NCI-H2171 treated with DMSO at 0.1 percent for 48 hours (cell line): ENCODE data around the gene OR4D2.
A peak's percentile ranks its signal among the peaks of the same experiment; 100 is the strongest.

Source experiments
- DNase-seq: peaks from one replicate; lab custom pipeline; 2025; lab: John Stamatoyannopoulos, UW

OR4D2 gene

DNA sequence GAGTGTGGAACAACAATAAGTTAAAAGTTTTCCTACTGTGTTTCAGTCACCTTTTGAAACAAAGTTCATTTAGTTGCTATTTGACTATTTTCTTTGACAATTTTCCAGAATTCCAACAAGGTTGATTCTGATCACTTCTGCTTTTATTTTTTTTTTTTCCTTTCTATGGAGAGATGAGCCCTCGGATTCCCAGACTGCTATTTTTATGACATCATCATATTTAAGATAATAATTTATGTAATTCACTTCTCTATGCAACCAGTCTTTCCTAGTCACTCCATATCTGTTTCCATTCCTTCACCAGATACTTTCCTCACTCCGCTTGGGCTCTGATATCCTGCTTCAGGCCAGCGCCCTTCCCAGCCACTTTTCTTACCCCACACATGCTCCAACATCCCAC is 8.1 kb downstream of the OR4D2 start:
- no peak for DNase-seq

DNA sequence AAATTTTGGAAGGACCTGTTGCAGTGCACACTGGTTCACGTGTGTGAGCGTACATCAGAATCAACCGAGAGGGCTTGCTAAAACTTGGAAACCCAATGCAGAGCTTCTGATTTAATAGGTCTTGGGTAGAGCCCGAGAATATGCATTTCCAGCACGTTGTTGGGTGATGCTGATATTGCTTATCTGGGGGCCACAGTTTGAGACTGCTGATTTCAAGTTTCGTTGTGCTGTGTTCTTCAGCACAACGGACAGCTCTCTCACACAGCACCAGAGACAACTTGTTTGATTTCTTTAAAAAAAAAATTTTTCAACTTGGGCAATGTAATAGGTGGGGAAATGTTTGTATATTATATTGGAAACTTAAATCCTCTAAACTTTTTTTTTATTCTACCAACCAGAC is 9.4 kb downstream of the OR4D2 start:
- DNase-seq = no peak

DNA sequence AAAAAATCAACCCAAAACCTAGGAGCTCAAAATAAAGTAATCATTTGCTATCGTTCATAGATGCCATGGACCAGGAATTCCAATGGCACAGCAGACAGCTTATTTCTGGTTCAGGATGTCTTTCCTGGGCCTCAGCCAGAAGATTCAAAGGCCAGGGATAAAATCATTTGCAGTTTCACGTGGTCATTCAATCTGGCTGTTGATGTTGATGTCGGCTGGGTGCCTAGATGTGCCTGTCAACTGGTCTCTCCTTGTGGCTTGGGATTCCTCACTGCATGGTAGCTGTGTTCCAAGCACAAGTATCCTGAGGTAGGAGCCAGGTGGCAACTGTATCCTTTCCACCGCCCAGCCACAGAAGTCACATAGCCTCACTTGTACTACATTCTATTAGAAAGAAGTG is 15.0 kb downstream of the OR4D2 start:
- no peak for DNase-seq

DNA sequence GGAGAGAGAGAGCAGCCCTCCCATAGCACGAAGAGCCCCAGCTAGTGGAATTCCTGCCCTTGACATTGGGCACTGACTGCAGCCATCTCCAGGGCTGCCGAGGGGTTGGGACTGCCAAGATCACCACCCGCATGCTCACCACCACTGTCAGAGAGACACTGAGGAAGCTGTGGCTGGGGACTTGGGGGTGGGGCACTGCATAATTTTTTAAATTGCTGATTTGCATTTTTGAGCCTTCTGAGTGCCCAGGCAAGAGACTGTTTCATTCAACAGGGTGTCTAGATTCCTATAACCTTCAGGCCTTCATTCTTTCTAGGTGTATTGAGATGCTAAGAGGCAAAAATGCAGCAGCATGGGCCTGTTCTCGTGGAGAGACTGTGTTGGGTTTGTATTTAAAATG is 16.7 kb downstream of the OR4D2 start:
- DNase-seq = no peak

DNA sequence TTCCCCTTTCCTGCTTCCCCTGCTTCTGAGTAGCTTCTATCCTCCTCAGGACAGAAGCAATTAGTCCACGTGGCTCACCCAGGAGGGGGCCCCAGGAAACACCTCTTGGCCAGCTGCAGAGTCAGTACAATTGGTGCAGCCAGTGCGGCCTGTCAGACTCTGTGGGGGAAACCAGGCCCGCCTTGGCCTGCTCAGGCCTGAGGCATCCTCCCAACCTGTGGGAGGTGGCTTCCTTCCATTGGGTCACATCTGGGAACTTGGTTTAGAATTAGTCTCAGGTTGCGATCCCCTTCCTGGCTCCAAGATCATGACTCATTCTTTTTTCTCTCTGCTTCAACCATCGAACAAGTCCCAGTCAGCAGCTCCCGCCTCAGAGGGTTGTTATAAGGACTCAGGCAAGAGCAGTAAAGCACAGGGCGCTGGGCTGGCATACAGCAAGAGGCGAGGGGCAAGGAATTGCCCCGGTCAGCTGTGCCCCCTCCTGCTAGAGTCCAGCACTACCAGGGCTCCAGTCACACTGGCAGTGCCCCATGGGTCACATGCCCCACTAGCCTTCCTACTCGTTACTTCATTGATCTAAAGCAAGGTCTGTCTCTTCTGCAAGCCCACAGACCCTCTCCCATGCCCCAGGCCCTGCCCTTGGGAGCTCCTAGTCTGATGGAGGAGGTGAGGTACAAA is 17.7 kb downstream of the OR4D2 start:
- DNase-seq = peak; percentile 23

DNA sequence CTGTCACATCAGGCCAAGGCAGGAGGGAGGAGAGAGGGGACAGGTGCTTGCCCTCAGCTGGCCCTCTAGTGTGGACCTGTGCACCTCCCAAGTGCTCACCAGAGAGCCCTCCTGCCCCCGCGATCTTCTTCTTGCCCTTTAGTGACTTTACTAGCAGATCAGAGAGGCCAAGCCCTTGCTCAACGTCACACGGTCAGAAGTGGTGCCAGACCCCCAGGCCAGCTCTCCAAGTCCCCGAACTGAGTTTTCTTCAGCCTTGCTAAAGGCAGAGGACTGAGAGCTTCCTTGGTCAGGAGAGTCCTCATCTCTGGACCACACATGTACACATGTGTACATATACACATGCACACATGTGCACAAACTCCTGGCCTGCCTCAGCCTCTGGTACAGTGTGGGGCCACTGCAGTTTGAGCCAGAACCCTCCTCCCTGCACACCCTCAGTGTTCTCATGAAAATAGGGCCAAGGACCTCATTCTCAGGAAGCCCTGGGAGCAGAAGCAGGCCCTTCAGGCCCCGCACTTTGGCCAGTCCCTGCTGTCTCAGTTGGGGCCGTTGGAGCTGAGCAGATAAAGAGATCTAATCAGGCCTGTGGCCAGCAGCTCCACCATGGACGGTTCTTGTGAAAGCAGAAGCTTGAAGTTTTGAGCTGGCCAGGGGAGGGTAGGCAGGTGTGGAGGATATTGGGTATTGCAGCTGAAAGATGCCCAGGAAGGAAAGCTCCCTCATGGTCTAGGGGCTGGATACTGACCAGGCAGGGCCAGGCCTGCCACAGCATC is 18.4 kb downstream of the OR4D2 start:
- no peak for DNase-seq

DNA sequence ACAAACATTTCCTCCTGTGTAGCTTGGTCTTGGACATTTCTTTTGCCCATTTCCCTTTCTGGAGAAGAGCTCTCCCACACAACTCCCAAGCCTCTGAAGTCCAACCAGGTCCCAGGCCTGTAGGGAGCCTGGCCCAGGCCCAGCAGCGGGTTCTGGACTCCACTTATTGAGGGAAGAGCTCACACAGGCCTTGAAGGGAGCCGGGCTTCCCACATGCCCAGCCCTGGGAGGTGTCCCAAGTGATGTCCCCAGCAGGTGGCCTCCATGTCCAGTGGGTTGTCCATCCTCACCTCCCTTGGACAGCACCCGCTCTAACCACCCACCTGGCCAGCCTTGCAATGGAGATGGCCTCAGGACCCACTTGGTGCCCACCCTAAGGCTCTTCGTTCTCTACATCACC is 19.8 kb downstream of the OR4D2 start:
- no peak for DNase-seq

DNA sequence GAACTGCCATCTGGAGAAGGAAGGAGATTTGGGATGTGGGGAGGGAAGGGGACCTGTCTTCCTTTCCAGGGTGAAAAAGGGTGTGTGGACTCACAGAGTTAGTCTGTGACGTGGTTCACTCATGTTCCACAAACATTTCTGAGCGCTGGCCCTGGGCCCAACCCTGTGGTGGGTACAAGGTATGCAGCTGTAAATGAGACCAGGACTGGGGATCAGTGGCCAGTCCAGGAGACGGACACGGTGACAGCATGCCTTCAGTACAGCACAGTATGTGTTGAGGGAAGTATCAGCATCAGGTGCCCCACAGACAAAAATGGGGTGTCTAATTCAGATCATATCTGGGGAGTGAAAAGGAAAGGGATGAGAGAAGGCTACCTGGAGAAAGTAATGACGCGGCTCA is 20.3 kb downstream of the OR4D2 start:
- DNase-seq = no peak

DNA sequence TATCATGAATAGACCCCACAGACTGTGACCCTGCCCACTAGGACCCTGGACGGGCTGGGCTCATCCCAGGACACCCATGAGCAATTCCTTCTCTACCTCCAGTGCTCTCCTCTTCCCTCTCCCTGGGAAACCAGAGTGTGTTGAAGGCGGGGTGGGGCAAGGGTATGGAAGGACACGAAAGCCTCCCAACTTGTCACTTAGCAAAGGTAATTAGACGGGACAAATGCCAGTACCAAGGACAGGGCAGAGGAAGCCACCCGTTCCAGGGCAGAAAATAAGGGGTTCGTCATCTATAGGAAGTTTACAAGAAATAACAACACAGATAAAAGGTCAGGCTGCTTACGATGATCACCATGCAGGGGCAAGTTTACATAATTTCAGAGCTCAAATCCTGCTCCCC is 20.9 kb downstream of the OR4D2 start:
- no peak for DNase-seq

DNA sequence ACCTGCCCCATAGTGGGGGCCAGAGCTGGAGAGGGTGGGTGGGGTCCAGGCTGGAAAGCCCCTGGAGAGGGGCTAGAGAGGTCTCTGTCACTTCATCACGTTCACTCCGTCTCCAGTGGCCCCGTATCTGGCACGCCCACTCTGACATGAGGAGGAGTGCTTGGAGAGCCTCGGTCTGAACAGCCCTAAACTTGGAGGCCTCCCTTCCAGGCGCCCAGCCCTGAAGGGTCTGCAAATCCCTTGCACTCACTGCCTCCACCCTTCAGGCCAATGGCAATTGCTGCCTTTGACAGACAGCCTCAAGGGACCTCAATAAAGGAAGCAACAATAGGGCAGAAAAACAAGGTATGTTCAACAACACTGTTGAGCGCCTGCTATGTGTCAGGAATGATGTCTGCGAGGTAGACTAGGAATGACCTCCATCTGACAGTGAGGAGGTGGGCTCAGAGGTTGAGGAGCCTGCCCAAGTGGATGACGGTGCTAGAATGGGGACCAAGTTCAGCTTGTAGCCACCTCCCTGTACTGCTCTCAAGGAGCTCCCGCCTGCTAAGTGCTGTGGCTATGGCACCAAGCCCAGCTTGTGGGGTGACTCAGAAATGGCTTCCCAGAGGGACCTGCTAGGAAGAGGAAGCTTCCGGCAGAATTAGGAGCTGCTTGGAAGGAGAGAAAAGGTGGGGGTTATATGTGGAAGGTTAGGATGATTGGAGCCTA is 22.8 kb downstream of the OR4D2 start:
- DNase-seq = peak; percentile 56

DNA sequence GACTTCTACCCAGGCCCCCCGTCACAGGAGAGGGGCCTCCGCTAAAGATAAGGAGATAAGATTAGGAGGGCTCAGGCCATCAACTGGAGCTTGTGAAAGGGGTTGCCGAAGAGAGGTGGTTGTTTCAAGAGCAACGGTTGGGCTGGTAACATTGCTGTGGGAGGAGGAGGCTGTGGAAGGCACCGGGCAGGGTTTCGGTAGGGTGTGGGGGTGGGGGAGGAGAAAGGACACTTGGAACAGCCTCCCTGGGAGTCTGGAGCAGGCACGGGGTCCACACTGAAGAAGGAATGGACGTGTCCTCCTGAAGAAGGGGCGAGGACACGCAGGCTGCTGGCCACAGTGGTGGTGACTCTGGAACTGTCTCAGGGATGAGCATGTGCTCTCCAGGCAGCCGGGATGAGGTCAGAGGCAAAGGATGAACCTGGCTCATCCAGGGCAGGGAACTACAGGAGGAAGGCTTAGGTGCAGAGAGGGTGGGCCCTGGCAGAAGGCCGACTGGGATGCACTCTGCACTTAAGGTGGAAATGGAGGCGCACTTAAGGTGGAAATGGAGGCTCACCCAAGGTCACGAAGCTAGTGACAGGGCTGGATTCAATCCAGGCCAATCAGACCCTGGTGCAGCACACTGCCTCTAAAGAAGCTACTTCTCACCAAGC is 24.6 kb downstream of the OR4D2 start:
- peak; percentile 18 for DNase-seq

DNA sequence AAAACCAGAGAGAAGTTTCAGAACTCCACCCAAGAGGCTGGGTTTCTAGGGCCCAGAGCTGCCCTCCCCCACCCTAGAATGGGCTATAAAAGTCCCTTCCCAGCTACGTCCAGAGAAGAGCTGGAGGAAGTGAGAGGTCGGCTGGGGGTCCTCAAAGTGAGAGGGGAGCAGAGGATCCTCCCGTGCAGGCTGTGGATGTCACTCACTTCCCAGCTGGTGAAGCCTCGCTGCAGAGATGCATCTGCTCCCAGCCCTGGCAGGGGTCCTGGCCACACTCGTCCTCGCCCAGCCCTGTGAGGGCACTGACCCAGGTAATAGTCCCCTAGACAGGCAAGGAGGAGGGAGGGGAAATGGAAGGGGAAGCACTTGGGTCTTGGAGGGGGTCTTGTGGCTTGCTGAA is 25.8 kb downstream of the OR4D2 start, which contains the start of gene EPX:
Gene EPX (plus strand): TSS at position 115 of the 400 bp plus-strand sequence. CDS start 121 bp downstream, at position 236.
- DNase-seq = no peak

DNA sequence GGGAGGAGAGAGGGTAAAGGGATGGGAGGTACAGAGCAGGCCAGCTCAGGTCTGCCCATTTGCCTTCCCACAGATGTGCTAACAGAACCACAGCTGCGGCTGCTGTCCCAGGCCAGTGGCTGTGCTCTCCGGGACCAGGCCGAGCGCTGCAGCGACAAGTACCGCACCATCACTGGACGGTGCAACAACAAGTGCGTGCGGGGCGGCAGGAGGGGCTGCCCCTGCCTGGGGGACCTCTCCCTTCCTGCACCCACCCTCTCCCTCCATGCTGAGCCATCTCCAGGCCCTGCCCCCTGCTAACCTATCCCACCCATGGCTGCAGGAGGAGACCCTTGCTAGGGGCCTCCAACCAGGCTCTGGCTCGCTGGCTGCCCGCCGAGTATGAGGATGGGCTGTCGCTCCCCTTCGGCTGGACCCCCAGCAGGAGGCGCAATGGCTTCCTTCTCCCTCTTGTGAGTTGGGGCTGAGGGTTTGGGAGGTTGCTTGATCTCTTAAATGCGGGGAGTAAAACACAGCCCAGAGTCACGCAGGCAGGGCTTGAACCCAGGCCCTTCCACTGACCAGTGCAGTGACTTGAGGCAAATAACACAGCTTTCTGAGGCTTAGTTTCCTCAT is 27.0 kb downstream of the OR4D2 start:
- no peak for DNase-seq

DNA sequence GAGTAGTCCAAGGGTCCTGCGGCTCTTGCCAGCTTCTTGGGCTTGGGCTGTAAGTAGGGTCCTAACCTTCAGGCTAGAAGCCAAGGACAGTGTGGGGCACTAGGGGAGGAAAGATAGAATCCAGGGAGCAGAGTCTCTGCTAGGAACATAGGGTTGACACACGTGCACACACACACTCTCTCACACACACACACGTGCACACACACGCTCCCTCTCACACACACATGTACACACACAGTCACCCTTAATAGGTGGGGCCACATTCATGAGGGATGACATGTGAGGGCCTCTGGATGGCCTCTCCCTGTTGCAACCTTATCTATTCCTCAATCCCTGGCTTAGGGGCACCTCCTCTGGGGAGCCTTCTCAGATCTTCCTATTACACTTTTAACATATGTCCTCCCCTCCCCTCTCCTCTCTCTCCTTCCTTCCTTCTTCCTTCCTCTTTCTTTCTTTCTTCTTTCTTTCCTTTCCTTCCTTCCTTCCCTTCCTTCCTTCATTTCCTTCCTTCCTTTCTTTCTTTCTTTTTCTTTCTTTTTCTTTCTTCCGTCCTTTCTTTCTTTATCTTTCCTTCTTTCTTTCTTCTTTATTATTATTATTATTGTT is 28.8 kb downstream of the OR4D2 start:
- no peak for DNase-seq

DNA sequence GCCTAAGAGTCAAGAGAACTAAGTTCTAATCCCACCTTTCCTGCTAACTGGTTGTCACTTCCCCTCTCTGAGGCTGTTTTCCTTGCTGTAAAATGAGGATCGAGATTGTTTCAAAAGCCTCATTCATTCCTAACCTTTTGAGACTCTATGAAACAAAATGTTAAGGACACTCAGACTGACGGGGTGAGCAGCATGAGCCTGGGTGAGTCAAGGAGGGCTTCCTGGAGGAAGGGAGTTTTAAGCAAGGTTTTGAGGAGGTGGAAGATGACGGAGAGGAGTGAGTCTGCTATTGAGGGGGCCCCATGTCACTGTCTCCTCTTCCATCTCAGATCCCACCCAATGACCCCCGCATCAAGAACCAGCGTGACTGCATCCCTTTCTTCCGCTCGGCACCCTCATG is 29.8 kb downstream of the OR4D2 start:
- no peak for DNase-seq

DNA sequence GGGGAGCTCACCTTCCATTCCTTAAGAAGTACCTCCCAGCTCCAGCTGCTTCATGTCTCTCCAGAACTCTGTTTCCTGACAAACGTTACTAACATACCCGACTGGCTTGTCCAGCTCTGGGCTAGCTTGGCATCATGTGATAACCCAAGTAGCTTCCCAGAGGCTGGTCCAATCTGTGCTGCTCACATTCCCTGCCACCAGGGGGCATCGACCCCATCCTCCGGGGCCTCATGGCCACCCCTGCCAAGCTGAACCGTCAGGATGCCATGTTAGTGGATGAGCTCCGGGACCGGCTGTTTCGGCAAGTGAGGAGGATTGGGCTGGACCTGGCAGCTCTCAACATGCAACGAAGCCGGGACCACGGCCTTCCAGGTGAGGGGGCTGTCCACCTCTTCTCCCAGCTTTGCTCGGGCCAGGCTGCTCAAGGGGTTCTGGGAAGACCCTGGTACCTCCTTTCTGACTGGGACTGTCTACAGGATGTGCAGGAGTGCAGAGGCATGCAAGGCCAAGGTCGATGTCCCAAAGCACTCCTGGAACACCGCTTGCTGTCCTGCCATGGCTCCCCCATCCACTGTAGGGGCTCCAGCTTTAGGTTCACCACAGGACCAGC is 33.3 kb downstream of the OR4D2 start:
- DNase-seq = peak; percentile 35

DNA sequence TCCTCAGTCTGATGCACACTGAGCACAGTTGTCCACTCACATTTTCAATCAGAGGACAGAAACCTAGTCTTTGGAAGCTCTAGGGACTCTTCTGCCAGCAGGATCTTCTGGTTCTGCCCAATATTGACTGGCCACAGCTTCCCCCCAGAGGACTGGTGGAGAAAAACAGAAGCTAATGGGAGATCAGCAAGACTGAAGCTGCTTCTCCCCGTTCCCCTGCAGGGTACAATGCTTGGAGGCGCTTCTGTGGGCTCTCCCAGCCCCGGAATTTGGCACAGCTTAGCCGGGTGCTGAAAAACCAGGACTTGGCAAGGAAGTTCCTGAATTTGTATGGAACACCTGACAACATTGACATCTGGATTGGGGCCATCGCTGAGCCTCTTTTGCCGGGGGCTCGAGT is 36.1 kb downstream of the OR4D2 start:
- DNase-seq = no peak

DNA sequence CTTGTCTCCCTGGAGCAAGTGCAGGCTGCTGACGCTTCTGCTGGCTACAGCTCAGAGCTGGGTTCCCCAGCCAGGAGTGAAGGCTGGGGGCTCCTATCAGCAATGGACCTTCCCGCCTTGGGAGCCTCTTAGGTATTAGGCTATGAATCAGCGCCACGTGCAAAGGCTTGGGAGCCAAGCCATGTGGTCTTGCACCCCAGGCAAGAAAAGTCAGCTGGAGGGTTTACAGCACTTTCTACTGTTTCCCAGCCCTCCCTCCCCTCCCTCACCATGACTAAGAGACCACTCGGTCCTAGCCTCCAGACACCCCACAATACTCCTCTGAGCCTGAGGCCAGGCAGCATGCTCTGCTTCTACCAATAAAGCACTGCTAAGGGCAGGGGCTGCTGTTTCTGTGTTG is 38.0 kb downstream of the OR4D2 start:
- no peak for DNase-seq

DNA sequence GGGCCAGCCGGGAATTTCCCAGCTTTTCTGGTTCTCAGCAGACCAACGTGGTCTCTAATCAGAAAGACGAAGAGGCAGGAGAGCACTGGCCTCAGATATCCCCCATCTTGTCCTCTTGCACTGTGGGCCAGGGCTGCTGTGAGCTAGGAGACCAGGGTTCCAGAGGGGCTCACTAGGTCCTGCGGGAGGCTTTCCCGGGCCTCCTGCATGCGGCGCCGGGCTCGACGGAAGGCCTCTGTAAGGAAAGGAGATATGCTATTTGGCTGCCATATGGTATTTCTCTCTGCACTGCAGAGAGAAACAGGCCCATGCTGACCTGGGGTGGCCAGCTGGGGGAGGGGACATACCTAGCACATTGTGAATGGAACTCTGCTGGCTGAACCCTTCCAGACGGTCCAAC is 39.2 kb downstream of the OR4D2 start:
- DNase-seq = no peak

DNA sequence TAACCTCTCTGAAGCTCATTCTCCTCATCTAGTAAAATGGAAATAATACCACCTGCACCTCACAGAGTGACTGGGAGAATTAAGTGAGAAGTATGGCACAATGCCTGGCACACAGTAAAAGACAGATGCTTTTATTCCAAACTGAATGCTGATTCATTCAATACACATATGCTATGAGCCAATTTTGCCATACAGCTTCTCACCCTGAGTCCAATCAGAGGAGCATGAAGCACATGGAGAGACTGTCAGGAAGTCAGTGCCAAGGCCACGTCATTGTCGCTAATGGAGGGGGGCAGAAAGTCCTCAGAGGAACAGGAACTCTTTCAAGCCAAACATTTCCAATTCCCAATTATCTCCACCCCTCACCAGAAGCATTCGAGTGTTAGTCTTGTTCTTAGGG is 40.7 kb downstream of the OR4D2 start:
- no peak for DNase-seq

DNA sequence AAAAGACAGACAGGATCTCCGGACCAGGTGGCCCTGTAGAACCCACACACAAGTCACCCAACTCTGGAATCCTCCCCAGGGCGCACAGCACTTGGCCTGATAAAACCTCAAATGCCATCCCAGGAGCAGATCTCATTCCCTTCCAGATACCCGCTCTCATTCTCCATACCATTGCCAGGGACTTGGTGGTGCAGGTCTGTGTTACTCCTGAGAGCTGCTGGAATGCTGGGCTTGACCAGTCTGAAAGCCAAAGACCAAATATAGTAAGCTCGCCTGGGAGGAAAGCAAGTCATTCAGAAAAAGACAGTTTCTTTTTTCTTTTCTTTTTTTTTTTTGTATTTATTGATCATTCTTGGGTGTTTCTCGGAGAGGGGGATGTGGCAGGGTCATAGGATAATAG is 41.6 kb downstream of the OR4D2 start:
- no peak for DNase-seq
